Gastroesophageal sphincter (tissue), 4 donors: Measurements from ENCODE around the gene ANLN. TPM values are rescaled to one million over a fixed set of nuclear protein-coding genes. Genes with fewer than 3 reads are reported as not detected.
"Not testable (repeated sequence)": the region's sequence is repeated elsewhere in the genome, so short reads cannot be mapped to it uniquely, and the experiment has no call there.

Experiments
- ATAC-seq: fragments of 150-250 bp; one replicate; pipeline ENCODE4 v1.9.1; 2016; ENCODE audit warnings: mild to moderate bottlenecking, moderate library complexity
- H3K27ac ChIP-seq, 4 donors: fragments of 200-600 bp; sonication (generic) in 3 of 4; 1 replicate in 3 of 4; 2 replicates in 1 of 4; pipeline ENCODE4 v1.5.1; 2016 to 2019
- H3K27me3 ChIP-seq: fragments of 200-600 bp; sonication (generic); one replicate; pipeline ENCODE4 v1.5.1; 2019
- H3K36me3 ChIP-seq, 2 donors: fragments of 200-600 bp; sonication (generic); one replicate each; pipeline ENCODE4 v1.5.1; 2019; ENCODE audit warnings: control low read depth in 1 of 2
- H3K4me1 ChIP-seq, 3 donors: fragments of 200-600 bp; sonication (generic); 1 replicate in 2 of 3; 2 replicates in 1 of 3; pipeline ENCODE4 v1.5.1; 2016 to 2019; ENCODE audit warnings: control low read depth in 2 of 3
- H3K4me3 ChIP-seq, 2 donors: fragments of 200-600 bp; sonication (generic); one replicate each; pipeline ENCODE4 v1.5.1; 2019; ENCODE audit warnings: mild to moderate bottlenecking in 1 of 2, moderate library complexity in 1 of 2
- H3K9me3 ChIP-seq, 3 donors: fragments of 200-600 bp; sonication (generic); one replicate each; pipeline ENCODE4 v1.5.1; 2017 to 2019; ENCODE audit warnings: control low read depth in 2 of 3
- CTCF ChIP-seq, 4 experiments: fragments of 200-600 bp in 2 of 4; fragments of 450-650 bp in 2 of 4; sonication (generic) in 1 of 4; IDR thresholded peaks; one replicate each; pipeline ENCODE4 v1.5.1; 2017 to 2019; ENCODE audit warnings: antibody characterized with exemption in 4 of 4, mild to moderate bottlenecking in 2 of 4, moderate library complexity in 2 of 4
- EP300 ChIP-seq: sonication (generic); formaldehyde crosslinking; IDR thresholded peaks from one replicate; pipeline ENCODE4 v1.6.1; 2017; ENCODE audit warnings: antibody characterized with exemption, mild to moderate bottlenecking
- POLR2A ChIP-seq, 2 donors: fragments of 450-650 bp; IDR thresholded peaks; one replicate each; pipeline ENCODE4 v1.6.1; 2017; ENCODE audit warnings: antibody characterized with exemption in 2 of 2, mild to moderate bottlenecking in 2 of 2, moderate library complexity in 1 of 2
- POLR2AphosphoS5 ChIP-seq: sonication (generic); formaldehyde crosslinking; IDR thresholded peaks from one replicate; pipeline ENCODE4 v1.6.1; 2017; ENCODE audit warnings: antibody characterized with exemption
- WGBS, 2 donors: methylation state at CpG; one replicate each; pipeline ENCODE4 v1.1.5; 2018; ENCODE audit warnings: low coverage in 1 of 2; 5-methylcytosine and 5-hydroxymethylcytosine counted together
- total RNA-seq, 4 donors: library from RNA; depleted of rRNA; stranded (reverse); fragments of >200 nt; gene quantifications; one replicate each; pipeline ENCODE4 v1.1.0, GENCODE V29; 2016

Gene ANLN
- total RNA-seq, 4 donors from 2014 or later: 2.8 to 20.7 (median 13.9) TPM

GRCh38 chr7:36370046-36370445 is 19.6 kb upstream of the ANLN start:
- Histone ChIP-seq H3K27me3 (no peaks in the 10 kb centered on the region), H3K9me3 (no peaks in the 10 kb centered on the region), H3K27ac (no peak overlapping the region), H3K4me1 (peaks cover 2 to 24% (median 3%) of the 10 kb centered on the region in 3 donors), H3K4me3 (no peak overlapping the region), H3K36me3 (no peaks in the 10 kb centered on the region)
- WGBS, 2 donors: 66 to 92% methylated on average over 2 of the region's 2 CpGs
- ATAC-seq: no peak
- no peak for TF ChIP-seq CTCF (IDR thresholded peaks at IDR 0.05)
- no peak for TF ChIP-seq EP300
- TF ChIP-seq POLR2AphosphoS5: no peak
- TF ChIP-seq POLR2A (IDR thresholded peaks at IDR 0.05): no peak

GRCh38 chr7:36372156-36372555 is 17.5 kb upstream of the ANLN start:
- Histone ChIP-seq H3K27ac (no peak overlapping the region), H3K36me3 (no peaks in the 10 kb centered on the region), H3K4me1 (peaks cover 0 to 8% (median 3%) of the 10 kb centered on the region in 3 donors), H3K9me3 (no peaks in the 10 kb centered on the region), H3K27me3 (no peaks in the 10 kb centered on the region), H3K4me3 (no peak overlapping the region)
- 64 to 80% methylated on average over 4 of the region's 4 CpGs for WGBS, 2 donors
- no peak for TF ChIP-seq CTCF (IDR thresholded peaks at IDR 0.05)
- TF ChIP-seq EP300: no peak
- no peak for TF ChIP-seq POLR2AphosphoS5
- no peak for TF ChIP-seq POLR2A (IDR thresholded peaks at IDR 0.05)
- ATAC-seq: no peak

GRCh38 chr7:36378555-36378954 is 11.1 kb upstream of the ANLN start:
- H3K4me1 ChIP-seq: peaks cover 0 to 10% (median 0%) of the 10 kb centered on the region in 3 donors
- 60% methylated on average over 1 of the region's 7 CpGs; no CpG with 5 or more reads in 1 of the 2 donors for WGBS, 2 donors
- ATAC-seq, H3K9me3 ChIP-seq, H3K27ac ChIP-seq, H3K27me3 ChIP-seq, H3K4me3 ChIP-seq, H3K36me3 ChIP-seq: not testable (repeated sequence)

- Histone ChIP-seq H3K36me3 (no peaks in the 10 kb centered on the region), H3K4me1 (peaks cover 0 to 10% (median 0%) of the 10 kb centered on the region in 3 donors), H3K9me3 (peaks cover 0 to 5% (median 0%) of the 10 kb centered on the region in 3 donors), H3K27me3 (no peaks in the 10 kb centered on the region), H3K27ac (peak overlapping the region in 2 of 4 donors; percentile 10 to 40), H3K4me3 (no peak overlapping the region)
- TF ChIP-seq CTCF (IDR thresholded peaks at IDR 0.05) (no peak), POLR2AphosphoS5 (no peak), POLR2A (IDR thresholded peaks at IDR 0.05) (no peak), EP300 (no peak)
- 54 to 63% methylated on average over 2 of the region's 2 CpGs for WGBS, 2 donors
- no peak for ATAC-seq
Observed at GRCh38 chr7:36379831-36380504, 9.7 kb upstream of the ANLN start.

GRCh38 chr7:36381056-36381455 is 8.6 kb upstream of the ANLN start:
- no peak for ATAC-seq
- TF ChIP-seq POLR2A (IDR thresholded peaks at IDR 0.05) (no peak), POLR2AphosphoS5 (no peak), CTCF (IDR thresholded peaks at IDR 0.05) (no peak), EP300 (no peak)
- Histone ChIP-seq H3K4me1 (peaks cover 0 to 10% (median 0%) of the 10 kb centered on the region in 3 donors), H3K9me3 (peaks cover 0 to 5% (median 0%) of the 10 kb centered on the region in 3 donors), H3K4me3 (no peak overlapping the region), H3K27me3 (no peaks in the 10 kb centered on the region), H3K27ac (no peak overlapping the region), H3K36me3 (no peaks in the 10 kb centered on the region)
- 92 to 95% methylated on average over 2 of the region's 2 CpGs for WGBS, 2 donors

- not testable (repeated sequence) for ATAC-seq, H3K9me3 ChIP-seq, H3K4me3 ChIP-seq, H3K27ac ChIP-seq, H3K36me3 ChIP-seq, H3K27me3 ChIP-seq
- H3K4me1 ChIP-seq: peaks cover 0 to 10% (median 0%) of the 10 kb centered on the region in 3 donors
- 90 to 94% methylated on average over 2 to 3 of the region's 3 CpGs for WGBS, 2 donors
Observed at GRCh38 chr7:36383284-36383683, 6.4 kb upstream of the ANLN start.

GRCh38 chr7:36385646-36386045 is 4.0 kb upstream of the ANLN start:
- H3K4me3 ChIP-seq, ATAC-seq, H3K36me3 ChIP-seq, H3K27ac ChIP-seq, H3K27me3 ChIP-seq, H3K9me3 ChIP-seq: not testable (repeated sequence)
- H3K4me1 ChIP-seq: peaks cover 0 to 21% (median 8%) of the 10 kb centered on the region in 3 donors
- 90 to 100% methylated on average over 2 to 3 of the region's 3 CpGs for WGBS, 2 donors
